ENCODE measurements around the gene PHLDB2. TPM values are rescaled to one million over a fixed set of nuclear protein-coding genes. Genes with fewer than 3 reads are reported as not detected.

PHLDB2 gene
- total and polyA plus RNA-seq, 12 donors = 6.2 to 39.6 (median 13.9) TPM

- intact Hi-C loops (cut with DNase I) = loop anchor here (5.0 to 10.0 kb wide), 3 partner anchors 100 to 143 kb away; no protein-coding TSS in a partner anchor
- Histone ChIP-seq H3K36me3 (replicated peaks in 1 of 2) (no peaks in the 10 kb centered on the region), H3K27ac (peak overlapping the region in 4 of 5 donors; percentile 11 to 65 (median 19)), H3K27me3 (no peaks in the 10 kb centered on the region), H3K4me1 (replicated peaks in 1 of 2) (peaks cover 0 to 23% of the 10 kb centered on the region in 2 donors), H3K4me3 (no peak overlapping the region), H3K9me3 (replicated peaks in 1 of 3) (no peaks in the 10 kb centered on the region)
- 56 to 70% (median 63%) methylated on average over 6 of the region's 6 CpGs for WGBS, 4 donors
- peak in 1 of 7 donors; percentile 19 for DNase-seq
- no peak for TF ChIP-seq CTCF (IDR thresholded peaks at IDR 0.05)
- TF ChIP-seq POLR2A (IDR thresholded peaks at IDR 0.05) = no peak
These were observed 6.0 kb downstream of the PHLDB2 start for GRCh38 chr3:111864821-111865656.

GRCh38 chr3:111867889-111868426 lies 8.9 kb downstream of the PHLDB2 start:
- no peak for DNase-seq
- no peaks in the 10 kb centered on the region for H3K27me3 ChIP-seq
- H3K4me3 ChIP-seq = no peak overlapping the region
- TF ChIP-seq POLR2A (IDR thresholded peaks at IDR 0.05) (no peak), CTCF (IDR thresholded peaks at IDR 0.05) (no peak)
- peaks cover 0 to 15% of the 10 kb centered on the region in 2 donors for H3K4me1 ChIP-seq (replicated peaks in 1 of 2)
- intact Hi-C loops (cut with DNase I) = loop anchor here in 1 of 2 donors (10.0 kb wide), 1 partner anchor 97 kb away; no protein-coding TSS in a partner anchor
- 86 to 96% (median 92%) methylated on average over 6 to 7 of the region's 7 CpGs for WGBS, 4 donors
- no peaks in the 10 kb centered on the region for H3K36me3 ChIP-seq (replicated peaks in 1 of 2)
- no peak overlapping the region for H3K27ac ChIP-seq
- no peaks in the 10 kb centered on the region for H3K9me3 ChIP-seq (replicated peaks in 1 of 3)

GRCh38 chr3:111870620-111871019 lies 11.6 kb downstream of the PHLDB2 start:
- DNase-seq = no peak
- H3K36me3 ChIP-seq (replicated peaks in 1 of 2) = no peaks in the 10 kb centered on the region
- H3K9me3 ChIP-seq (replicated peaks in 1 of 3) = no peaks in the 10 kb centered on the region
- peaks cover 0 to 1% of the 10 kb centered on the region in 2 donors for H3K4me1 ChIP-seq (replicated peaks in 1 of 2)
- intact Hi-C loops (cut with DNase I) = no loop called here
- WGBS, 4 donors = 91 to 98% (median 93%) methylated on average over 3 of the region's 3 CpGs
- no peaks in the 10 kb centered on the region for H3K27me3 ChIP-seq
- H3K4me3 ChIP-seq = no peak overlapping the region
- no peak for TF ChIP-seq CTCF (IDR thresholded peaks at IDR 0.05)
- no peak for TF ChIP-seq POLR2A (IDR thresholded peaks at IDR 0.05)
- no peak overlapping the region for H3K27ac ChIP-seq

GRCh38 chr3:111871809-111872623 lies 13.0 kb downstream of the PHLDB2 start:
- H3K4me3 ChIP-seq = no peak overlapping the region
- no peaks in the 10 kb centered on the region for H3K27me3 ChIP-seq
- TF ChIP-seq CTCF (IDR thresholded peaks at IDR 0.05) (no peak), POLR2A (IDR thresholded peaks at IDR 0.05) (no peak)
- H3K36me3 ChIP-seq (replicated peaks in 1 of 2) = no peaks in the 10 kb centered on the region
- intact Hi-C loops (cut with DNase I) = no loop called here
- WGBS, 4 donors = 90 to 93% (median 91%) methylated on average over 6 of the region's 6 CpGs
- H3K9me3 ChIP-seq (replicated peaks in 1 of 3) = no peaks in the 10 kb centered on the region
- no peaks in the 10 kb centered on the region for H3K4me1 ChIP-seq (replicated peaks in 1 of 2)
- H3K27ac ChIP-seq = no peak overlapping the region
- DNase-seq = no peak
